NCI-H146 treated with DMSO at 0.1 percent for 48 hours (cell line): ENCODE results near the gene NUP214.
"Not testable (repeated sequence)": the region's sequence is repeated elsewhere in the genome, so short reads cannot be mapped to it uniquely, and the experiment has no call there.

Experiments used
- DNase-seq: peaks from one replicate; lab custom pipeline; 2025; ENCODE audit not compliant: unreplicated experiment; lab: John Stamatoyannopoulos, UW

NUP214 gene

GRCh38 chr9:131257266-131258025 is 132.1 kb downstream of the NUP214 start:
- no peak for DNase-seq

GRCh38 chr9:131258186-131258585 is 132.8 kb downstream of the NUP214 start:
- no peak for DNase-seq

- no peak for DNase-seq
These were observed 133.5 kb downstream of the NUP214 start for GRCh38 chr9:131258698-131259431.

DNA sequence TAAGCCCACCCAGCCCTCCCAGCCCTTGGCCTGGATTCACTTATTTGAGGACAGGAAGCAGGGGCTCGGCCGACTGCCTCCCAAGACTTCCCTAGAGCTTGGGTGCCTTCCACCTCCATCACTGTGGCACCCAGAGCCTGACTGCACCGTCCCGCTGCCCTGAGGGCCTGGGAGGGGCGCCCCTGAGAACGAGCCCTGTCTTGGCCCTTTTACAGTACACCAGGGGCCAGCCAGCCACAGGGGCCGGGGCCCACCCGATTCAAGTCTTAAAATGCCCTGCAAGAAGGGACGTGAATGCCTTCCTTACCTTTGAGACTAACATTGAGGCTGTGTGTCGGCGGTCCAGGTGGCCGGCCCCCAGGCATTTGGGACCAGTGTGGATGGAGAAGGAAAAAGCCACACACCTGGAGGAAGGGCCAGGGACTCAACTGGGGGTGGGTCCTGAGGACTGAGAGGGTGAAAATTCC is 134.1 kb downstream of the NUP214 start:
- no peak for DNase-seq

- DNase-seq: no peak
These were observed 134.7 kb downstream of the NUP214 start for GRCh38 chr9:131259916-131260597.

DNA sequence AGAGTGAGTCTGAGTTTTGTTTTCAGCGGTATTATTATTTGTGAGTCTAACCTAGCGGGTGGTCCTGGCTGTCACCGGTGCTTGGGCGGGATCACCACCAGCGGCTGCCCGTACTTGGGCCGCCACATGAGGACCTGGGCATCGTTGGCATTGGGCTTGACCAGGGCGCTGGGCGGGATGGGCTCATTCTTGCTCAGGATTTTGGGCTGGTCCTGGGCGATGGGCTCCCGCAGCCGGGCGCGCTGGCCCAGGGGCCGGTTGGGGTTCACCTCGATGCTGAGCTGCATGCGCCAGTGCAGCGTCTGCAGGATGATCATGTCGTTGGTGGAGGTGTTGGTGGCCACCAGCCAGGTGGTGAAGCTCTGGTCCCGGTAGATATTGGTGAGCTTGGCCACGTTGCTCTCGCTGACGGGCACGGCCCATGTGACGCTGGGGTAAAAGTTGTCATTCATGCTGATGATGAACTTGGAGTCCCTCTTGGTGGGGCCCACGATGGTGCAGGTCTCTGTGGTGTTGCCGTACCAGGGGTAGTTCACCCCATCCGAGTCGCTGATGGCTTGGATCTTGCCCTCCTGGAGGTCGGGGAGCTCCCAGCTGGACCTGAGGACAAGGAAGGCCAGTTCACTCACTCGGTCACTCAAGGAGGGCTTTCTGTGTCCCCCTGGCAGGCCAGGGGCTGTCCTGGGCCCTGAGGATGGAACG is 135.5 kb downstream of the NUP214 start:
- no peak for DNase-seq

DNA sequence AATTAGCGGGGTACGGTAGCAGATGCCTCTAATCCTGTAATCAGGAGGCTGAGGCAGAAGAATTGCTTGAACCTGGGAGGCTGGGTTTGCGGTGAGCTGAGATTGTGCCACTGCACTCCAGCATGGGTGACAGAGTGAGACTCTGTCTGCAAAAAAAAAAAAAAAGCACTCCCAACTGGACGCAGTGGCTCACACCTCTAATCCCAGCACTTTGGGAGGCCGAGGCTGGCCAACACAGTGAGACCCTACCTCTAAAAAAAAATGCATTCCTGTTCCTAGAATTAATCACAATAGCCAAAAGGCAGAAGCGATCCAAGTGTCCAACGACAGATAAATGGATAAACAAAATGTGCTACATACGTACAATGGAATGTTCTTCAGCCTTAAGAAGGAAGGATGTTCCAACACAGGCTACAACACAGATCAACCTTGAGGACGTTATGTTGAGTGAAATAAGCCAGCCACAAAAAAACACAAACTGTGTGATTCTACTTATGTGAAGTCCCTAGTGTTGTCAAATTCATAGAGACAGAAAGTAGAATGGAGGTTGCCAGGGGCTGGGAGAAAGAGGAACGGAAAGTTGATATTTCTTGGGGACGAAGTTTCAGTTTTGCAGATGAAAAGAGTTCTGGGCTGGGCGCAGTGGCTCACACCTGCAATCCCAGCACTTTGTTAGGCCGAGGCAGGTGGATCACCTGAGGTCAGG is 137.1 kb downstream of the NUP214 start:
- DNase-seq: no peak

GRCh38 chr9:131263033-131263343 is 137.6 kb downstream of the NUP214 start:
- DNase-seq: not testable (repeated sequence)

DNA sequence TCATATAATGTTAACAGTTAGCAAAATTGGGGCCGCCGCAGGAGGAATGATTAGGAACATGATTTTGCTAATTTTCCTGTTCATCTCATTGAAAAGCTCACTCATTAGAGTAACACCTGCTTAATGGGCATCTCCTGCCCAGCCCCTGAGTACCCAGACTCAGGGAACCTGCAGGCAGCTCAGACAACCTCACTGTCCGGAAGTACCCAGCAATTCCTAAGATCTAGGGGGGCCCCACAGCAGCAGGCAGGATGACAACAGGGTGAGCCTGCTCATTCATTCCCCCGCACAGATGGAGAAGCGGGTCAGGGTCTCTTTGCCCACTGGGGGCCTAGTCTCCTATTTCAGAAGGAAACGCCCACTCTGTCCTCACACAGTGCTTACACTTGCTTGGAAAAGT is 138.3 kb downstream of the NUP214 start:
- DNase-seq: no peak

DNA sequence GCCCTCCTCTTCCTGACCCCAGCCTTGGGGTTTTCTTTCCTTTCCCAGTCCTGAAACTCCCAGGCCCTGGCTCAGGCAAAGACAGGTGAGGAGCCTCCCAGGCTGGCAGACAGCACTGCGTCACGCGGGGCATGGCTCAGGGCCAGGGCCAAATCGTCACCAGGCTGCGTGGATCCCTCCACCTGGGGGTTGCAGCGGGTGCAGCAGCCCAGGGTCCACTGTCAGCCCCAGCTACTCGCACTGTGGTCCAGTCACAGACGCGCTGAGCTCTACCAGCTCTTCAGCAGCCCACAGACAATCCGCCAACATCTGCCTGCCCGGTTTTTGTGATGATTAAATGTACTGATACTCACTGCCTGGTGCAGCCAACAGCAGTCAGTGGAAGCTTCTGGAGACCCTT is 138.8 kb downstream of the NUP214 start:
- no peak for DNase-seq

- no peak for DNase-seq
These were observed 141.2 kb downstream of the NUP214 start for GRCh38 chr9:131266266-131267229.

DNA sequence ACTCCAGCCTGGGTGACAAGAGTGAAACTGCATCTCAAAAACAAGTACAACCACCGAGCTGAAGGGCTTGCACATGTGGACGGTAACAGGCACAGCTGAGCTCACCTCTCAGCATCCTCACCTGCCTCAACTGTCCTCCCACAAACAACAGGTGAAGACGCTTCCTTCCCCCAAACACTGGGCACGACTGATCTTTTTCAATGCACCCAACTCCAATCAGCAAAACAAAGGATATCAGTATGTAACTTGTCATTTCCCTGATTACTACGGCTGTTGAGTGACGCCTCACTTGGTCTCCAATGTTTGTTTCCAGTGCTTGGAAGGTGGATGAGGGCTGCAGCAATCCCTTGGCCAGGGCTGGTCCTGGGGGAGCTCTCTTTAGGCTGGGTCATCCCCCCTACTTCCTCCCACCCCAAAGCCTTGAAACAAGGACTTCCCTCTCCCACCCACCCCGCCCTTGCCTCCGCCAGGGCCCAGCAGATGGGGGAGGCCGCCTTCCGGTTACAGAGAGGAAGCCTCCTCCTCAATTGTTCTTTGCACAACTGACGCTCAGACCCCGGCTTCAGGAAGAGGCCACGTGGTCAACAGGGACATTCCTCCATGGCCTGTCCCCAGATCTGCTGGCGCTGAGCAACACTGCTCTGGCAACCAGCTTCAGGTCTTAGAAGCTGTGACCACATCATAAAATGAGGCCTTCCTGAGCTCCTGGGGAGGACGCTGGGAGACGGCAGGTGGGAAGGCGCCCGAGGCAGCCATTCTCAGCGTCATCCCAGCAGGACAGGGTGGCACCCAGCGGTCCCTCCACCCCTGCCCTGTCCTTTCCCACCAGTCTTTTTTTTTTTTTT is 145.0 kb downstream of the NUP214 start:
- no peak for DNase-seq

DNA sequence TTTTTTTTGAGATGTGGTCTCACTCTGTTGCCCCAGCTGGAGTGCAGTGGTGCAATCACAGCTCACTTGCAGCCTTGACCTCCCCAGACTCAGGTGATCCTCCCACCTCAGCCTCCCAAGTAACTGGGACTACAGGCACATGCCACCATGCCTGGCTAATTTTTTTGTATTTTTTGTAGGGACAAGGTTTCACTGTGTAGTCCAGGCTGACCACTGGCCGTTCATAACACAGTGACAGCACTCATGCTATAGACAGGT is 145.6 kb downstream of the NUP214 start:
- not testable (repeated sequence) for DNase-seq

DNA sequence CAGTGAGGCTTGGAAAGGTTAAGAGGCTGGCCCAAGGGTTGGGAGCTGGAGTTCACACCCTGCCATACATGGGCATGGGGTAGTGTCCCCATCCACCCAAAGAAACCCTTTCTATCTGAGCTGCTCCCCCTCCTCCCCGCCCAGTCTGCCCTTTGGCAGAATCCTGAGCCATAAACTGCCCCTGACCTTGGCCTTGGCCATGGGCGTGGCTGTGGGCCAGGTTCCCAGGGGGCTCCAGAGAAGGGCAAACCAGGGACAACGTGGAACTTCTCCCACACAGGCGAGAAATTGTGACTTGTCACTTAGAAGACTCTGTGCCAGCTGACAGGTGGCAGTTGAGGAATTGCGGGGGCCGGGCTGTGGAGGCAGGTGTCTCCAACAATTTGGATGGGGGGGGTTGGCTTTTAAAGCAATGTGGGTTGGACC is 146.1 kb downstream of the NUP214 start:
- no peak for DNase-seq

DNA sequence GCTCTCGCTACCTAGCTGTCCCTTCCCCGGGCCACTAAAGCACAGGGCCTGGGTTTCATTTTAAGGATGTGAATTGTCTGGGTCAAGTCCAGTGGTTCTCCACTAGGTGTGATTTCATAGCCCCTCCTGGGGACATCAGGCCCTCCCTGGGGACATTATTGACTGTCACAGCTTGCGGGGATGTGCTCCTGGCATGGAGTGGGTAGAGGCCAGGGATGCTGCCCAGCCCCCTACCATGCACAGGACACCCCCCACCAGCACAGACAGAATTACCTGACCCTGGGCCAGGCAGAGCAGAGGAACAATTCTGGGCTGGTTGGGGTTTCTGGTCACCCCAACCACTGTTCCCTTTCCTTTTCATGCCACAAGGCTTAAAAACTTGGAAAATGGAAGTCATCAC is 146.8 kb downstream of the NUP214 start:
- DNase-seq: no peak

GRCh38 chr9:131273146-131273855 is 147.9 kb downstream of the NUP214 start:
- DNase-seq: no peak

GRCh38 chr9:131273856-131274673 is 148.7 kb downstream of the NUP214 start:
- DNase-seq: no peak
